Testis (tissue), 3 donors: ENCODE measurements around the gene RHBDF1. TPM values are rescaled to one million over a fixed set of nuclear protein-coding genes. Genes with fewer than 3 reads are reported as not detected.

Source experiments
- DNase-seq: peaks from one replicate; pipeline ENCODE4 v3.0.0-alpha.2; 2019
- H3K27ac ChIP-seq, 2 donors: fragments of 200-600 bp; sonication (generic); one replicate each; pipeline ENCODE4 v1.5.1; 2019
- H3K27me3 ChIP-seq: fragments of 200-600 bp; sonication (generic); one replicate; pipeline ENCODE4 v1.5.1; 2019
- H3K36me3 ChIP-seq: fragments of 200-600 bp; sonication (generic); one replicate; pipeline ENCODE4 v1.5.1; 2017; ENCODE audit warnings: low read depth; ENCODE audit errors: missing control alignments
- H3K4me1 ChIP-seq: fragments of 200-600 bp; sonication (generic); one replicate; pipeline ENCODE4 v1.5.1; 2019
- H3K4me3 ChIP-seq, 2 donors: fragments of 200-600 bp; sonication (generic); one replicate each; pipeline ENCODE4 v1.5.1; 2017 to 2019
- H3K9me3 ChIP-seq: fragments of 200-600 bp; sonication (generic); one replicate; pipeline ENCODE4 v1.5.1; 2017
- POLR2A ChIP-seq: fragments of 450-650 bp; IDR thresholded peaks from one replicate; pipeline ENCODE4 v1.6.1; 2017; ENCODE audit warnings: antibody characterized with exemption, mild to moderate bottlenecking, moderate library complexity
- WGBS, 2 donors: methylation state at CpG; one replicate each; pipeline ENCODE4 v1.1.5; 2018; 5-methylcytosine and 5-hydroxymethylcytosine counted together
- intact Hi-C: fragments of 100-400 bp; cut with DNase I; formaldehyde crosslinking; loops from one replicate; pipeline ENCODE4 v1.15.1; 2023; ENCODE audit warnings: low total_unique reads
- polyA plus RNA-seq: library from polyadenylated mRNA; stranded (reverse); fragments of 350-450 nt; fragmentation: Illumina TruSeq; extraction: RNeasy Lipid Tissue Mini Kit (QIAGEN cat#74804); gene quantifications from one replicate; pipeline ENCODE4 v1.2.3, GENCODE V29; 2014; ENCODE audit warnings: low read depth, low replicate concordance; ENCODE audit not compliant: insufficient read depth
- total RNA-seq, 2 donors: library from RNA; depleted of rRNA; stranded (reverse); fragments of >200 nt; gene quantifications; one replicate each; pipeline ENCODE4 v1.2.3, GENCODE V29; 2016
- TF ChIP-seq, protein P1 (sequence below), 3 experiments: fragments of 450-650 bp in 2 of 3; fragments of 200-600 bp in 1 of 3; sonication (generic) in 1 of 3; IDR thresholded peaks; one replicate each; pipeline ENCODE4 v1.5.1; 2016 to 2019; ENCODE audit warnings: antibody characterized with exemption in 3 of 3, mild to moderate bottlenecking in 2 of 3, moderate library complexity in 1 of 3

Gene RHBDF1
- total and polyA plus RNA-seq, 3 donors from 2014 or later, result 15.9 to 22.5 (median 18.3) TPM

DNA sequence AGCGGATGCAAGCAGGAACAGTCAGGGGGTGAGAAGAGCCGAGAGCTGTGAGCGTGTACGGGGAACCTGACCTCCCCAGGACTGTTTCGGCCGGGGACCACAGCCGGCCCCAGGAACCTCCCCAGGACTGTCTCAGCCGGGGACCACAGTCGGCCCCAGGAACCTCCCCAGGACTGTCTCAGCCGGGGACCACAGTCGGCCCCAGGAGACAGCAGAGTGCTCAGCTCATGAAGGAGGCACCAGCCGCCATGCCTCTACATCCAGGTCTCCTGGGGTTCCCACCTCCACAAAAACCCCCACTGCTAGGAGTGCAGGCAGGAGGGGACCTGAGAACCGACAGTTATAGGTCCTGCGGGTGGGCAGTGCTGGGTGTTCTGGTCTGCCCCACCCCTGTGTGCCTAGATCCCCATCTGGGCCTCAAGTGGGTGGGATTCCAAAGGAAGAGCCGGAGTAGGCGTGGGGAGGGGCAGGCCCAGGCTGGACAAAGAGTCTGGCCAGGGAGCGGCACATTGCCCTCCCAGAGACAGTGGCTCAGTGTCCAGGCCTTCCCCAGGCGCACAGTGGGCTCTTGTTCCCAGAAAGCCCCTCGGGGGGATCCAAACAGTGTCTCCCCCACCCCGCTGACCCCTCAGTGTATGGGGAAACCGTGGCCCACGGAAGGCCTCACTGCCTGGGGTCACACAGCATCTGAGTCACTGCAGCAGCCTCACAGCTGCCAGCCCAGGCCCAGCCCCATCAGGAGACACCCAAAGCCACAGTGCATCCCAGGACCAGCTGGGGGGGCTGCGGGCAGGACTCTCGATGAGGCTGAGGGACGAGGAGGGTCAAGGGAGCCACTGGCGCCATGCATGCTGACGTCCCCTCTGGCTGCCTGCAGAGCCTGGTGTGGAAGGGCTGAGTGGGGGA lies 4.3 kb downstream of the RHBDF1 start:
- H3K4me3 ChIP-seq, result no peak overlapping the region
- no peak for DNase-seq
- TF ChIP-seq POLR2A, result no peak
- TF ChIP-seq, protein P1, sequence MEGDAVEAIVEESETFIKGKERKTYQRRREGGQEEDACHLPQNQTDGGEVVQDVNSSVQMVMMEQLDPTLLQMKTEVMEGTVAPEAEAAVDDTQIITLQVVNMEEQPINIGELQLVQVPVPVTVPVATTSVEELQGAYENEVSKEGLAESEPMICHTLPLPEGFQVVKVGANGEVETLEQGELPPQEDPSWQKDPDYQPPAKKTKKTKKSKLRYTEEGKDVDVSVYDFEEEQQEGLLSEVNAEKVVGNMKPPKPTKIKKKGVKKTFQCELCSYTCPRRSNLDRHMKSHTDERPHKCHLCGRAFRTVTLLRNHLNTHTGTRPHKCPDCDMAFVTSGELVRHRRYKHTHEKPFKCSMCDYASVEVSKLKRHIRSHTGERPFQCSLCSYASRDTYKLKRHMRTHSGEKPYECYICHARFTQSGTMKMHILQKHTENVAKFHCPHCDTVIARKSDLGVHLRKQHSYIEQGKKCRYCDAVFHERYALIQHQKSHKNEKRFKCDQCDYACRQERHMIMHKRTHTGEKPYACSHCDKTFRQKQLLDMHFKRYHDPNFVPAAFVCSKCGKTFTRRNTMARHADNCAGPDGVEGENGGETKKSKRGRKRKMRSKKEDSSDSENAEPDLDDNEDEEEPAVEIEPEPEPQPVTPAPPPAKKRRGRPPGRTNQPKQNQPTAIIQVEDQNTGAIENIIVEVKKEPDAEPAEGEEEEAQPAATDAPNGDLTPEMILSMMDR (IDR thresholded peaks at IDR 0.05), result no peak
- no peak overlapping the region for H3K27ac ChIP-seq
- intact Hi-C loops, result no loop called here
- H3K4me1 ChIP-seq, result peaks cover 8% of the 10 kb centered on the region
- no peaks in the 10 kb centered on the region for H3K27me3 ChIP-seq
- no peaks in the 10 kb centered on the region for H3K9me3 ChIP-seq
- H3K36me3 ChIP-seq, result no peaks in the 10 kb centered on the region
- 76 to 81% methylated on average over 10 to 27 of the region's 27 CpGs for WGBS, 2 donors

DNA sequence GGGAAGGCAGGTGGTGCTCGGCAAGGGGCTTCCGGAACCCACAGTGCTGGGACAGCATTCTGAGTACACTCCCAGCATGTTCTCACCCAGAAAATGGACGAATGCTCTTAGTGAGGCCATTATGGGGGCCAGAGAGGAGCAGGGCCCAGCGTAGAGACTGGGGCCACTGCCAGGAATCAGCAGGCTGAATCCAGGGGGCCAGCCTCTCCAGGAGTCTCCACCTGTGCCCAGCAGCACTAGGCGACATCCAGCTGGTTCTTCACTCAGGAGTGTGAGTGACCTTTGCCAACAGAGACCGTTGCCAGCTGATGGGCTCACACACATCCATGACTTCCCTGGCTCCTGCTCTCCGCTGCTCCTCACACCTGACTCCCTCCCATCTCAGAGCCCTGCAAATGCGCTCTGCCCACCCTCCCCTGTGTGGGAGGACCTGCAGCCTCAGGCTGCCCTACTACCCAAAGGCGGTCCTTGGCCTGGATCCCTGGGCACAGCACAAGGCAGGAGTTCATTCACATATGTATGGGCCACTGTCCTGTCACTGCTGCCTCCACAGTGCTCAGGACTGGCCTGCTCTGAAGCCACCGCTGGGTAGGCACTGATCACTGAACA lies 5.1 kb downstream of the RHBDF1 start:
- intact Hi-C loops, result no loop called here
- peaks cover 8% of the 10 kb centered on the region for H3K4me1 ChIP-seq
- WGBS, 2 donors, result 70 to 74% methylated on average over 7 to 10 of the region's 10 CpGs

DNA sequence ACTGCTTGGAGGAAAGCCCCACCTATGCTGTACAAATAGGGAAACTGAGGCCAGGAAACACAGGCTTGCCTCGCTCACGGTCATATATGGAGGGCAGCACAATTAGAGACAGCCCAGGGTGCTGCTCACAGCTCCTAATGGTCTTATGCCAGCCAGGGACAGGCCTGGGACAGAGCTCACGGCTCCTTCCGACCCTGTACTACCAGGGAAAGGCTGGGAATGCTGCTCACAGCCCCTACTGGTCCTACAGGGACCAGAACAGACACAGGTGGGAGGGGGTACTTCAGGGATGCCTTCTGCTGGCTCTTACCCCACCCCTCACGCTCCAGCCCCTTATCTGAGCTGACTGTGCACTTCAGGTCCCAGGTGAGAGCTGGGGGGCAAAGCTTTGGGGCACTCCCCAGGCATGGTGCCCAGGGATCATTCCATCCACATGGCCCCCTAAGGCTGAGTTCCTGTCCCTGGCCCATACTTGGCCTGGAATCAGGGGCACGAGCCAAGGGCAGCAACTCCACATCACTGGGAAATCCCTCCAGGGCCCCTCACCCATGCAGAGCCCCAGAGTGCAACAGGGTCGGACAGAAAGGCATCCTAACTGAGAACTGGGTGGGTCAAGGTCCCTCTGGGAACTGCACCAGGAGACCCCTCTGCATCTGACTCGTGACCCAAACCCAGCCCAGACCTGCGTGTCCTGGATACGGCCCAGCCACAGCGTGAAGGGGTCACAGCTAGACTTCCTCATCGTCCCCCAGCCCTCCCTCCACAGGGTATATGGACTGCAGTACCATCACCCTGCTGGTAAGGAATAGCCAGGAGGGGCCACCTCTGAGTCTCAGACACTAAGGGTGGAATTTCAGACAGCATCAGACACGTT lies 5.9 kb downstream of the RHBDF1 start:
- no peak overlapping the region for H3K4me3 ChIP-seq
- intact Hi-C loops, result no loop called here
- no peaks in the 10 kb centered on the region for H3K36me3 ChIP-seq
- TF ChIP-seq POLR2A, result no peak
- TF ChIP-seq, protein P1 (IDR thresholded peaks at IDR 0.05), result no peak
- no peaks in the 10 kb centered on the region for H3K27me3 ChIP-seq
- H3K27ac ChIP-seq, result no peak overlapping the region
- DNase-seq, result no peak
- 68 to 84% methylated on average over 7 to 13 of the region's 13 CpGs for WGBS, 2 donors
- no peaks in the 10 kb centered on the region for H3K9me3 ChIP-seq
- H3K4me1 ChIP-seq, result peaks cover 8% of the 10 kb centered on the region

More for the DNA sequence above, 5.1 kb downstream of the RHBDF1 start:
- no peak overlapping the region for H3K27ac ChIP-seq
- peak; percentile 50 for DNase-seq
- no peaks in the 10 kb centered on the region for H3K9me3 ChIP-seq
- TF ChIP-seq, protein P1 (IDR thresholded peaks at IDR 0.05), result no peak
- no peak for TF ChIP-seq POLR2A
- no peaks in the 10 kb centered on the region for H3K27me3 ChIP-seq
- no peaks in the 10 kb centered on the region for H3K36me3 ChIP-seq
- no peak overlapping the region for H3K4me3 ChIP-seq

DNA sequence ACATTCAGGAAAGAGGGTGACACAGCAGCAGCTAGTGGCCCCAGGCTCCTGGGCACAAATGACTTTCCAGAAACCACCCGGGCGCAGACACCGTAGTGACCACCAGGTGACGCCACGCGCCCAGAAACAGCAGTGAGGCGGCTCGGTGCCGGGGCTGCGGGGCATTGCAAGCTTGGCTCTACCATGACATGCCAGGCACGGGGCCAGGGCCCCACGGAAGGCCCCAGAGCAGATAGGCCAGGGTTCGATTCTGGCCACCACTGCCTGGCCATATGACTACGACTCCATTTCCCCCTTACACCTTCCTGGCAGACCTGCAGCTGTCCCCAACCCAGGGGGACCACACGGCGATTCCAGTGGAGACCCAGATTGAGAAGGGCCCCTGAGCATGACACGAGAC lies 6.7 kb downstream of the RHBDF1 start:
- no peak overlapping the region for H3K27ac ChIP-seq
- intact Hi-C loops, result no loop called here
- WGBS, 2 donors, result 46 to 86% methylated on average over 7 to 17 of the region's 17 CpGs
- TF ChIP-seq POLR2A, result no peak
- TF ChIP-seq, protein P1 (IDR thresholded peaks at IDR 0.05), result peak; percentile 90 to 94 (median 93)
- H3K27me3 ChIP-seq, result no peaks in the 10 kb centered on the region
- no peaks in the 10 kb centered on the region for H3K9me3 ChIP-seq
- H3K4me3 ChIP-seq, result no peak overlapping the region
- no peaks in the 10 kb centered on the region for H3K36me3 ChIP-seq
- peaks cover 8% of the 10 kb centered on the region for H3K4me1 ChIP-seq
- peak; percentile 88 for DNase-seq
